ENCODE data around the gene TAS2R10.
"Not testable (repeated sequence)": the region's sequence is repeated elsewhere in the genome, so short reads cannot be mapped to it uniquely, and the experiment has no call there.

The TAS2R10 gene

DNA sequence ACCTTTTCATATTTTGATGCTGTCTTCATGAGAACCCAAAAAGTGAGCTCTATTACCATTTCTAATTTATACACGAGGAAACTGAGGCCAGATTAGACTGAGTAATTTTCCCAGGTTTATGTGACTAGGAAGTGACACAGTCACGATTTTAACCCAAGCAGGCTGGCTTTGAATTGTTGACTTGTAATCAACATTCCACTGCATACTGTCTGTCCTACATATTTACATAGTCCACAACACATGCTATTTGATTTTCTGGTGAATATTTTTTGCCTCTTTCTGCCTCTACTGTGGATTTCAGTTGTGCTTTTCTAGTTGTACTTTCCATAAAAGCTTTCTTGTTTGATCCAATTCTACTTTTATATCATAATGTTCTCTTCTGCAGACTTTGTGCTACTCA, 31.9 kb downstream of the TAS2R10 start:
- TF ChIP-seq EZH2phosphoT487 (IDR thresholded peaks at IDR 0.05; ENCODE audit: borderline replicate concordance, low read length): no peak
- TF ChIP-seq, protein P1, sequence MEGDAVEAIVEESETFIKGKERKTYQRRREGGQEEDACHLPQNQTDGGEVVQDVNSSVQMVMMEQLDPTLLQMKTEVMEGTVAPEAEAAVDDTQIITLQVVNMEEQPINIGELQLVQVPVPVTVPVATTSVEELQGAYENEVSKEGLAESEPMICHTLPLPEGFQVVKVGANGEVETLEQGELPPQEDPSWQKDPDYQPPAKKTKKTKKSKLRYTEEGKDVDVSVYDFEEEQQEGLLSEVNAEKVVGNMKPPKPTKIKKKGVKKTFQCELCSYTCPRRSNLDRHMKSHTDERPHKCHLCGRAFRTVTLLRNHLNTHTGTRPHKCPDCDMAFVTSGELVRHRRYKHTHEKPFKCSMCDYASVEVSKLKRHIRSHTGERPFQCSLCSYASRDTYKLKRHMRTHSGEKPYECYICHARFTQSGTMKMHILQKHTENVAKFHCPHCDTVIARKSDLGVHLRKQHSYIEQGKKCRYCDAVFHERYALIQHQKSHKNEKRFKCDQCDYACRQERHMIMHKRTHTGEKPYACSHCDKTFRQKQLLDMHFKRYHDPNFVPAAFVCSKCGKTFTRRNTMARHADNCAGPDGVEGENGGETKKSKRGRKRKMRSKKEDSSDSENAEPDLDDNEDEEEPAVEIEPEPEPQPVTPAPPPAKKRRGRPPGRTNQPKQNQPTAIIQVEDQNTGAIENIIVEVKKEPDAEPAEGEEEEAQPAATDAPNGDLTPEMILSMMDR (IDR thresholded peaks at IDR 0.05; ENCODE audit: low read depth, low read length, poor library complexity, severe bottlenecking): no peak
- H3F3A ChIP-seq (ENCODE audit: control insufficient read depth, insufficient read depth): no peaks in the 10 kb centered on the region
- no peaks in the 10 kb centered on the region for H4K20me1 ChIP-seq (ENCODE audit: control insufficient read depth, insufficient read depth, low read depth, low read length)
- no peaks in the 10 kb centered on the region for H3K9me3 ChIP-seq (ENCODE audit: control insufficient read depth, insufficient read depth, low read length)
- no peak overlapping the region for H3K4me2 ChIP-seq (ENCODE audit: low read length)
- 0 out of 2 replicates have a peak, but pooled peaks cover 3% of the 10 kb centered on the region for H3K27me3 ChIP-seq (ENCODE audit: control insufficient read depth, low read length)
- H3K4me3 ChIP-seq (ENCODE audit: low read length): no peak overlapping the region
- no peaks in the 10 kb centered on the region for H3K79me2 ChIP-seq (ENCODE audit: control insufficient read depth, low read length)
- no peak overlapping the region for H3K27ac ChIP-seq (ENCODE audit: low read depth, low read length)
- H3K9me2 ChIP-seq (replicated peaks; ENCODE audit: control insufficient read depth, low read length): no peaks in the 10 kb centered on the region
- no peaks in the 10 kb centered on the region for H3K4me1 ChIP-seq (ENCODE audit: control insufficient read depth, low read length)
- H3K36me3 ChIP-seq (ENCODE audit: control insufficient read depth, low read length): no peaks in the 10 kb centered on the region

DNA sequence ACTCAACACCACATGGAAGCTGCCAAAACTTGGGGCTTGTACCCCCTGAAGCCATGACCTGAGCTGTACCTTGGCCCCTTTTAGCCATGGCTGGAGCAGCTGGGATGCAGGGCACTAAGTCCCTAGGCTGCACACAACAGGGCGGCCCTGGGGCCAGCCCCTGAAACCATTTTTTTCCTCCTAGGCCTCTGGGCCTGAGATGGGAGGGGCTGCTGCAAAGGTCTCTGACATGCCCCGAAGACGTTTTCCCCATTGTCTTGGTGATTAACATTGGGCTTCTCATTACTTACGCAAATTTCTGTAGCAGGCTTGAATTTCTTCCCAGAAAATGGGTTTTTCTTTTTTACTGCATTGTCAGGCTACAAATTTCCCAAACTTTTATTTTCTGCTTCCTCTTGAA, 34.4 kb downstream of the TAS2R10 start:
- not testable (repeated sequence) for H4K20me1 ChIP-seq (ENCODE audit: control insufficient read depth, insufficient read depth, low read depth, low read length); H3F3A ChIP-seq (ENCODE audit: control insufficient read depth, insufficient read depth); H3K4me3 ChIP-seq (ENCODE audit: low read length); H3K27ac ChIP-seq (ENCODE audit: low read depth, low read length); H3K9me3 ChIP-seq (ENCODE audit: control insufficient read depth, insufficient read depth, low read length); H3K9me2 ChIP-seq (replicated peaks; ENCODE audit: control insufficient read depth, low read length); H3K36me3 ChIP-seq (ENCODE audit: control insufficient read depth, low read length); H3K4me1 ChIP-seq (ENCODE audit: control insufficient read depth, low read length); H3K4me2 ChIP-seq (ENCODE audit: low read length); H3K79me2 ChIP-seq (ENCODE audit: control insufficient read depth, low read length); H3K27me3 ChIP-seq (ENCODE audit: control insufficient read depth, low read length)

DNA sequence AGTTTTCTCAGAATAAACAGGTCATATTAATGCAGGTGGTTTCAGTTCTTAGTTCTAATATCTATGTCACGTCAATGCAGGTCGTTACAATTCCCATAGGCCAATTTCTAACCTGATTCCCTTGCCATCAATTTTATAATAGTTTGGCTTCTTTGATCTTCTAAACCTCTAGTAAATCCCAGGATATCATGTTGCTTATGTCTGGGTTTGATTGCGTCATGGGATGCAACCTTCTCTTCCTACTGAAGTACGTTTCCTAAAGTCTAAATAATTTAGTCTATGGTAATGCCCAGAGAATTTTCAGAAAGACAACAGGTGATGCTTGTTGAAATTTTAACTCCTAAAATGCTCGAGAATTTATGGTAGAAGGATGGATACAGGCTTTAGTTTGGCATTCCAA, 42.9 kb downstream of the TAS2R10 start:
- H3K9me3 ChIP-seq (ENCODE audit: control insufficient read depth, insufficient read depth, low read length): no peaks in the 10 kb centered on the region
- no peak overlapping the region for H3K4me3 ChIP-seq (ENCODE audit: low read length)
- no peak overlapping the region for H3K4me2 ChIP-seq (ENCODE audit: low read length)
- no peaks in the 10 kb centered on the region for H3K27me3 ChIP-seq (ENCODE audit: control insufficient read depth, low read length)
- no peaks in the 10 kb centered on the region for H3K4me1 ChIP-seq (ENCODE audit: control insufficient read depth, low read length)
- H3K79me2 ChIP-seq (ENCODE audit: control insufficient read depth, low read length): no peaks in the 10 kb centered on the region
- H4K20me1 ChIP-seq (ENCODE audit: control insufficient read depth, insufficient read depth, low read depth, low read length): no peaks in the 10 kb centered on the region
- H3K27ac ChIP-seq (ENCODE audit: low read depth, low read length): no peak overlapping the region
- TF ChIP-seq, protein P1 (IDR thresholded peaks at IDR 0.05; ENCODE audit: low read depth, low read length, poor library complexity, severe bottlenecking): no peak
- no peak for TF ChIP-seq EZH2phosphoT487 (IDR thresholded peaks at IDR 0.05; ENCODE audit: borderline replicate concordance, low read length)
- H3F3A ChIP-seq (ENCODE audit: control insufficient read depth, insufficient read depth): no peaks in the 10 kb centered on the region
- no peaks in the 10 kb centered on the region for H3K36me3 ChIP-seq (ENCODE audit: control insufficient read depth, low read length)
- H3K9me2 ChIP-seq (replicated peaks; ENCODE audit: control insufficient read depth, low read length): no peaks in the 10 kb centered on the region

DNA sequence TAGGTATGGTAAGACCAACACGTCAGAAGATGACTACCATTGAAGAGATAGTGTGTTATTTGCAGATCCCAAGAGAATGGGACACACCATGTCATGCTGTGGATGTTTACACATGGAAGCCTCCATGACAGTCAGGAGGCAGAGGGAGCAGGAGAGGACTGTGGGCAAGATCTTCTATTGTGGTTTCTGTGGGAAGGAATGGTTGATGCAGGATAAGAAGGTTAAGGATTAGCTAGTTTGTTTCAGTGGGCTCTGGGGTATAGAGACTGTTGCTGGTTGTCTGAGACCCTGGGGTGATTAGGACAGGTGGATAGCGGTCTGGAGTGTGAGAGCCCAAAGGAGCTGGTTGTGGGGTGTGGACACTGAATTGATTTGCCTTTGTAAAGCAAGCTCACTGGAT, 47.1 kb downstream of the TAS2R10 start:
- Histone ChIP-seq H3K36me3 (ENCODE audit: control insufficient read depth, low read length) (no peaks in the 10 kb centered on the region), H3K4me3 (ENCODE audit: low read length) (no peak overlapping the region), H3K9me3 (ENCODE audit: control insufficient read depth, insufficient read depth, low read length) (no peaks in the 10 kb centered on the region), H3K4me2 (ENCODE audit: low read length) (no peak overlapping the region), H3K4me1 (ENCODE audit: control insufficient read depth, low read length) (no peaks in the 10 kb centered on the region), H3K9me2 (replicated peaks; ENCODE audit: control insufficient read depth, low read length) (no peaks in the 10 kb centered on the region), H3K79me2 (ENCODE audit: control insufficient read depth, low read length) (no peaks in the 10 kb centered on the region), H3F3A (ENCODE audit: control insufficient read depth, insufficient read depth) (no peaks in the 10 kb centered on the region), H3K27ac (ENCODE audit: low read depth, low read length) (no peak overlapping the region), H4K20me1 (ENCODE audit: control insufficient read depth, insufficient read depth, low read depth, low read length) (no peaks in the 10 kb centered on the region), H3K27me3 (ENCODE audit: control insufficient read depth, low read length) (peaks cover 6% of the 10 kb centered on the region)
- TF ChIP-seq EZH2phosphoT487 (IDR thresholded peaks at IDR 0.05; ENCODE audit: borderline replicate concordance, low read length): no peak
- TF ChIP-seq, protein P1 (IDR thresholded peaks at IDR 0.05; ENCODE audit: low read depth, low read length, poor library complexity, severe bottlenecking): no peak

All from DOHH2 (cell line).